ENCODE data around the gene SMYD3. TPM values are rescaled to one million over a fixed set of nuclear protein-coding genes. Genes with fewer than 3 reads are reported as not detected.
"Not testable (repeated sequence)": the region's sequence is repeated elsewhere in the genome, so short reads cannot be mapped to it uniquely, and the experiment has no call there.

SMYD3 gene
- total RNA-seq, 1 donor from 2014 or later, result 22.3 TPM

- no peak for TF ChIP-seq POLR2A (IDR thresholded peaks at IDR 0.05)
- no peak for TF ChIP-seq CTCF (IDR thresholded peaks at IDR 0.05)
- no peak for TF ChIP-seq POLR2AphosphoS5 (IDR thresholded peaks at IDR 0.05; ENCODE audit: insufficient read depth in 1 of 2, low read depth in 1 of 2)
- no peaks in the 10 kb centered on the region for H3K36me3 ChIP-seq
- intact Hi-C loops (cut with DNase I), result no loop called here
Observed at GRCh38 chr1:246338098-246338497, 169.0 kb downstream of the SMYD3 start.

GRCh38 chr1:246335151-246335550 is 171.9 kb downstream of the SMYD3 start:
- Histone ChIP-seq H3K9me3 (no peaks in the 10 kb centered on the region), H3K27ac (no peak overlapping the region), H3K36me3 (no peaks in the 10 kb centered on the region), H3K4me3 (no peak overlapping the region), H3K27me3 (no peaks in the 10 kb centered on the region), H3K4me1 (no peaks in the 10 kb centered on the region)
- TF ChIP-seq POLR2A (IDR thresholded peaks at IDR 0.05), result no peak
- intact Hi-C loops (cut with DNase I), result no loop called here
- DNase-seq (ENCODE audit: extremely low spot score in 2 of 2), result no peak

More at GRCh38 chr1:246338098-246338497, 169.0 kb downstream of the SMYD3 start:
- H3K4me3 ChIP-seq, result no peak overlapping the region
- no peaks in the 10 kb centered on the region for H3K9me3 ChIP-seq
- H3K4me1 ChIP-seq, result no peaks in the 10 kb centered on the region
- H3K27me3 ChIP-seq, result no peaks in the 10 kb centered on the region
- no peak overlapping the region for H3K27ac ChIP-seq
- no peak for DNase-seq (ENCODE audit: extremely low spot score in 2 of 2)

GRCh38 chr1:246333855-246334254 is 173.2 kb downstream of the SMYD3 start:
- Histone ChIP-seq H3K27ac (no peak overlapping the region), H3K4me1 (no peaks in the 10 kb centered on the region), H3K9me3 (no peaks in the 10 kb centered on the region), H3K36me3 (no peaks in the 10 kb centered on the region), H3K27me3 (no peaks in the 10 kb centered on the region), H3K4me3 (no peak overlapping the region)
- TF ChIP-seq POLR2A (IDR thresholded peaks at IDR 0.05) (no peak), CTCF (IDR thresholded peaks at IDR 0.05) (no peak), POLR2AphosphoS5 (IDR thresholded peaks at IDR 0.05; ENCODE audit: insufficient read depth in 1 of 2, low read depth in 1 of 2) (no peak)
- no peak for DNase-seq (ENCODE audit: extremely low spot score in 2 of 2)
- intact Hi-C loops (cut with DNase I), result no loop called here

GRCh38 chr1:246332078-246332477 is 175.0 kb downstream of the SMYD3 start:
- H3K27me3 ChIP-seq, result no peaks in the 10 kb centered on the region
- DNase-seq (ENCODE audit: extremely low spot score in 2 of 2), result no peak
- TF ChIP-seq CTCF (IDR thresholded peaks at IDR 0.05), result no peak
- no peak for TF ChIP-seq POLR2A (IDR thresholded peaks at IDR 0.05)
- no peak for TF ChIP-seq POLR2AphosphoS5 (IDR thresholded peaks at IDR 0.05; ENCODE audit: insufficient read depth in 1 of 2, low read depth in 1 of 2)
- H3K4me1 ChIP-seq, result no peaks in the 10 kb centered on the region
- intact Hi-C loops (cut with DNase I), result no loop called here
- H3K36me3 ChIP-seq, result no peaks in the 10 kb centered on the region
- no peak overlapping the region for H3K27ac ChIP-seq
- no peak overlapping the region for H3K4me3 ChIP-seq
- H3K9me3 ChIP-seq, result no peaks in the 10 kb centered on the region

GRCh38 chr1:246329900-246330299 is 177.2 kb downstream of the SMYD3 start:
- intact Hi-C loops (cut with DNase I), result no loop called here
- no peaks in the 10 kb centered on the region for H3K9me3 ChIP-seq
- TF ChIP-seq POLR2AphosphoS5 (IDR thresholded peaks at IDR 0.05; ENCODE audit: insufficient read depth in 1 of 2, low read depth in 1 of 2), result no peak
- TF ChIP-seq POLR2A (IDR thresholded peaks at IDR 0.05), result no peak
- TF ChIP-seq CTCF (IDR thresholded peaks at IDR 0.05), result no peak
- DNase-seq (ENCODE audit: extremely low spot score in 2 of 2), result no peak
- no peaks in the 10 kb centered on the region for H3K36me3 ChIP-seq
- H3K4me3 ChIP-seq, result no peak overlapping the region
- no peaks in the 10 kb centered on the region for H3K27me3 ChIP-seq
- H3K27ac ChIP-seq, result no peak overlapping the region
- H3K4me1 ChIP-seq, result no peaks in the 10 kb centered on the region

GRCh38 chr1:246329292-246329691 is 177.8 kb downstream of the SMYD3 start:
- intact Hi-C loops (cut with DNase I); DNase-seq (ENCODE audit: extremely low spot score in 2 of 2); H3K4me1 ChIP-seq; H3K36me3 ChIP-seq; H3K27me3 ChIP-seq; H3K9me3 ChIP-seq; H3K4me3 ChIP-seq; H3K27ac ChIP-seq: not testable (repeated sequence)
